GM21381 (cell line): ENCODE data around the gene FBP1.
A peak's percentile ranks its signal among the peaks of the same experiment; 100 is the strongest.
"Not testable (repeated sequence)": the region's sequence is repeated elsewhere in the genome, so short reads cannot be mapped to it uniquely, and the experiment has no call there.

Experiments
- ATAC-seq: cut with Tn5 transposase; IDR thresholded peaks from one replicate; pipeline ENCODE4 v1.9.1; 2021; ENCODE audit warnings: mild to moderate bottlenecking, moderate library complexity; ENCODE audit not compliant: unreplicated experiment

Gene FBP1

DNA sequence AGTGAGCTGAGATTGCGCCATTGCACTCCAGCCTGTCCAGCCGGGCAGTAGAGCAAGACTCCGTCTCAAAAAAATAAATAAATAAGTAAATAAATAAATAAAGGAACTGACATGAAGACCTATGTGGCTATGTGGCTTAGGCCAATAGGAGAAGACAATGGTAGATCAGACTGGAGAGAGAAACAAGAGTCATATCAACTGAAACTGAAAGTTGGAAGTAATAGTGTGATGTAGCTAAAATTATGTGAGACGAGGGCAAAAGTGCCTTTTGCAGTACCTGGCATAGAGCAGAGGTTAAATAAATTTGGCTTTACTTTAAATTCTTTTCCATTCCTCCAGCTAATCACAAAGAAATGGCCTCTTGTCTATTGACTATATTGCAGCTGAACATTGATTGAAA, 53.0 kb downstream of the FBP1 start:
- no peak for ATAC-seq

DNA sequence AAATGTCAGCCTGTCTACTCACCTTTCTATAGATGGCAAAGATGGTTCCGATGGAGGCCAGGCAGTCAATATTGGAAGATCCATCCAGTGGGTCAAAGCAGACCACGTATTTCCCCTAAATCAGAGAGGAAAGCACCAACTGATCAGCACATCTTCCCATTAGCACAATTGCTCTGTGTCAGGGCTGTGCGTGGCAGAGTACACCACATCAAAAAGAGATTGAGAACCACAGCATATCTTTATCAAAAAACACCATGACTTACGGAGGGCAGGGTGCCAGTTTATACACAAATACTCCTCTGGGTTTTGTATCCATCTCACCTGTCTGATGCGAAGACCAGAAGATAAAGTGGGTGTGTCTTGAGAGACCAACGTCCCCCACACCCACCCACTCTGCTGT, 54.8 kb downstream of the FBP1 start:
- no peak for ATAC-seq

DNA sequence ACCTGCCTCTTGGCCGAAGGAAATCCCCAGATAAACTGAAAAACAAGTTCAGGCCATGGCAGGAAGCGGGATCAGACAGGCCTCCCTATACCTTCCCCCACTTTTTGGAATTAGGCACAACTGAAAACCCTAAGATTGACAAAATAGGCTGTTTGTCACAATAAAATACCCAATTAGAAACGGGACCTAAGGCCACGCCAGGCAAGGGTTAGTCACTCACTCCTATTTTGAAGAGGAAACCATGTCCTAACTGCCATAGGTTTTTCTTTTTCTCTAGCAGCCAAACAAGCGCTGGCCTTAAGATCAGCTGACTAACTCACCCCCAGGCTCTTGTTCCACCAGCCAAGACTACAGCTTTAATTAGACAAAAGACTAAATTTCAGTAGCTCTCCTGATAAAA, 57.6 kb downstream of the FBP1 start:
- ATAC-seq: no peak

DNA sequence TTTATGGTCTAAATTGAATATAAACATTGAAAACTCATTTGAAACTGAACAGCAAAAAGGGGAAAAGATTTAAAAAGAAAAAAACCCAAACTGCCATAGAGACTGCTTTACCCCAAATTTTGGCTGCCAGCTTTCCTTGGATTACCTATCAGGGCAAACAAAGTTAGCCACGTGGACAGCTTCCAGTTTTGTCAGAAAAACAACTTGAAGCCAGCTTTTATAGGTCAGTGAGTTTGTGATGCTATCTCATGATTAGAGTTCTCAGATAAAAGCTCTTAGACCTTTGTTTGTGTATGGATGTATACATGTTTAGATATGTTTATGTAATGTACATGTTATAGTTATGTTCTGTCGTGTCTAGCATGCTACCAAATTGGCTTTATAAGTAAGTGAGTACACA, 61.7 kb downstream of the FBP1 start:
- no peak for ATAC-seq

DNA sequence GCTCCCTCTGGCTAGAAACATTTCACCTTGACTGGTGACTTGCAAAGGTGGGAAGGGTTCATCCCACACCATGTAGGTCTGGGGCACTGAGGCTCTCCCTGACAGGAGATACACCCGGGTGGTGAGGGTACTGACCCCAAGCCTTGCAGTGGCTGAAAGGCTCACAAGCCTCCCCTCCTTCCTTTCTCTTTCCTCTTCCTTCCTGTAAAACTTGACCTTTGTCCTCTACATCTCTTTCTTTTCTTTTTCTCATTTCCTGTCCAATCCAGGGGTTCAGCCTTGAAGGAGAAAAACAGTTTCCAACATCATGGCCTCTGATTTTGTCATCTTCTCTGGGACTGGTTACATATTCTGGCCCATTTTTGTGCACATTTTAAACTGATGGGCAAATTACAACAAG, 62.3 kb downstream of the FBP1 start:
- no peak for ATAC-seq

- no peak for ATAC-seq
Observed at GRCh38 chr9:94576131-94576530, 63.2 kb downstream of the FBP1 start.

GRCh38 chr9:94568972-94569712, 70.2 kb downstream of the FBP1 start:
- ATAC-seq: no peak

DNA sequence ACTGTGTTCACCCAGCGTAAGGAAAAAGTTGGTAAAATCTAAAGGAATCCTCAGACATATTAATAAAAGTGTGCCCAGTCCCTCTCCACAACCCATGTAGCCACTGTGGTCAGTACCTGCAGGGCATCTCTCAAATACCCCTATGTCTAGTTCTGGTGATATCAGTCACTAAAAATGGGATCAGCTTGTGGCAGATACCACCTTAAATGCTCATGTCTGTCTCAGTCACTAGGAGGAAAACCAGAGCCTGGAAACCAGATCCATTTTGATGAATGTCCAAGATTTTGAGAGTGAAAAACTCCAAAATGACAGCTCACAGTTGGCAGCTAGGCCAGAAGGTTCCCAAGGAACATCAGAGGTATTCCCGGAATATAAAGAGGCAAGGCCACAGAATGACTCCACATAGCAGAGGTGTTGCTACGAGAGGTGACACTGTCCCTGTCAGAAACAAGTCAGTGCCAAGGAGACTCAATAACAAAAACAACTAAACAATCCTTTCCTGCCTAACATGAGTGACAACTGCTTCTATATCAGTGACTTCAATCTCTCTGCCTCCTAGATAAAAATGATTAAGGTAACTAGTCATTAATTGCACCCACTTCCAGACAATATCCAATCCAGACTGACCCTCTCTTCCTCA, 70.9 kb downstream of the FBP1 start:
- no peak for ATAC-seq

GRCh38 chr9:94567271-94567670, 72.0 kb downstream of the FBP1 start:
- ATAC-seq: no peak

- no peak for ATAC-seq
Observed at GRCh38 chr9:94566550-94566949, 72.8 kb downstream of the FBP1 start.

- not testable (repeated sequence) for ATAC-seq
Observed at GRCh38 chr9:94564279-94564678, 75.0 kb downstream of the FBP1 start.

DNA sequence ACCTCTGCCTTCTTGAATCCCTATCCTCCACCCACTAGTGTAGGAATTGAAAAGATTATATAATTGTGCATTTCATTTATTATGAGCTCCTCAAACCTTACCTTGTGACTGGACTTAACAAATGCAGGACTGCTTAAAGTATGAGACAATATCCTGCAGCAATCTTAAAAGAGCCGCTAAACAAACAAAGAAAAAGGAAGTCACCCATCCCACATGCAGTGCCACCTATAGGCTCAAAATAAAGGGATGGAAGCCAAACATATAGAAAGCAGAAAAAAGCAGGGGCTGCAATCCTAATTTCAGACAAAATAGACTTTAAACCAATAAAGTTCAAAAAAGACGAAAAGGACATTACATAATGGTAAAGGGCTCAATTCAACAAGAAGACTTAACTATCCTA, 75.8 kb downstream of the FBP1 start:
- no peak for ATAC-seq

- ATAC-seq: no peak
Observed at GRCh38 chr9:94560237-94560636, 79.1 kb downstream of the FBP1 start.

- ATAC-seq: no peak
Observed at GRCh38 chr9:94557376-94557775, 81.9 kb downstream of the FBP1 start.

- ATAC-seq: peak; percentile 64
Observed at GRCh38 chr9:94554439-94555331, 84.6 kb downstream of the FBP1 start, which contains the start of gene PCAT7. Gene PCAT7, plus strand, starts transcription at chr9:94555083.

- ATAC-seq: no peak
Observed at GRCh38 chr9:94554078-94554438, 85.3 kb downstream of the FBP1 start.
